ENCODE results near the gene RPS6KC1. TPM values are rescaled to one million over a fixed set of nuclear protein-coding genes. Genes with fewer than 3 reads are reported as not detected.

RPS6KC1 gene
- total RNA-seq, 1 experiment from 2014 or later: 16.4 TPM

- no TSS peak for BruUV-seq (replicated peaks)
- peaks cover 16% of the 10 kb centered on the region for H3K4me1 ChIP-seq (replicated peaks; ENCODE audit: insufficient read depth)
- ChIA-PET CTCF (no interaction called here), POLR2A (ENCODE audit: unreplicated experiment) (no interaction called here)
- no peaks in the 10 kb centered on the region for H3K27me3 ChIP-seq (ENCODE audit: insufficient read depth, low read depth)
- H4K20me1 ChIP-seq (ENCODE audit: insufficient read depth): no peaks in the 10 kb centered on the region
- intact Hi-C loops (cut with micrococcal nuclease; ENCODE audit: unreplicated experiment): no loop called here
- H3K79me2 ChIP-seq (ENCODE audit: low read depth): peaks cover 30% of the 10 kb centered on the region
- H3K9me2 ChIP-seq (ENCODE audit: insufficient read depth): no peaks in the 10 kb centered on the region
- H3K36me3 ChIP-seq (ENCODE audit: low read depth): no peaks in the 10 kb centered on the region
- DNase-seq: no peak
- TF ChIP-seq EZH2 (IDR thresholded peaks at IDR 0.05; ENCODE audit: low read depth): no peak
- TF ChIP-seq, protein P1, sequence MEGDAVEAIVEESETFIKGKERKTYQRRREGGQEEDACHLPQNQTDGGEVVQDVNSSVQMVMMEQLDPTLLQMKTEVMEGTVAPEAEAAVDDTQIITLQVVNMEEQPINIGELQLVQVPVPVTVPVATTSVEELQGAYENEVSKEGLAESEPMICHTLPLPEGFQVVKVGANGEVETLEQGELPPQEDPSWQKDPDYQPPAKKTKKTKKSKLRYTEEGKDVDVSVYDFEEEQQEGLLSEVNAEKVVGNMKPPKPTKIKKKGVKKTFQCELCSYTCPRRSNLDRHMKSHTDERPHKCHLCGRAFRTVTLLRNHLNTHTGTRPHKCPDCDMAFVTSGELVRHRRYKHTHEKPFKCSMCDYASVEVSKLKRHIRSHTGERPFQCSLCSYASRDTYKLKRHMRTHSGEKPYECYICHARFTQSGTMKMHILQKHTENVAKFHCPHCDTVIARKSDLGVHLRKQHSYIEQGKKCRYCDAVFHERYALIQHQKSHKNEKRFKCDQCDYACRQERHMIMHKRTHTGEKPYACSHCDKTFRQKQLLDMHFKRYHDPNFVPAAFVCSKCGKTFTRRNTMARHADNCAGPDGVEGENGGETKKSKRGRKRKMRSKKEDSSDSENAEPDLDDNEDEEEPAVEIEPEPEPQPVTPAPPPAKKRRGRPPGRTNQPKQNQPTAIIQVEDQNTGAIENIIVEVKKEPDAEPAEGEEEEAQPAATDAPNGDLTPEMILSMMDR (conservative IDR thresholded peaks at IDR 0.05): no peak
- peaks cover 8% of the 10 kb centered on the region; the same call in 1 of the 2 replicates for H3F3A ChIP-seq (ENCODE audit: insufficient read depth, low read depth)
- no peak overlapping the region for H3K4me2 ChIP-seq
- H3K9me3 ChIP-seq (ENCODE audit: insufficient read depth, low read depth): no peaks in the 10 kb centered on the region
- no peak overlapping the region for H2AFZ ChIP-seq
- H3K27ac ChIP-seq: no peak overlapping the region
- H3K4me3 ChIP-seq: no peak overlapping the region
Measured at GRCh38 chr1:213049232-213049631, 1.8 kb upstream of the RPS6KC1 start.

DNA sequence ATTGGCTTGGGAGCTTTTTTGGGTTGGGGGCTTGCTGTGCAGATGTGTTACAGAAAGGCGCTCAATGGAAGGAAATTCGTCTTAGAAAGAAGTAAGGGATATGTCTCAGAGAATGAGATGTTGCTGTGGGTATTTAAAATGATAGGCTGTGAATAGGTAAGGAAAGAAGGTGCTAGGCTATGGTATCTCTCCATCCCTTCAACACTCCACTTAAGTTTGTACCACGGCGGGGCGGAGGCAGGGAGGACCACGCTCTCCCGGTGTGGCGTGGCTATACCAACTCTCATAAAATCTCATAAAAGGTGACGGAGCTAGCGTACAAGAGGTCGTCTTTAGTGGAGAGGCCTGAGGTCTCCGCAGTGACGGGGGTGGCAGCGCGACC, 305 bp upstream of the RPS6KC1 start:
- H3K27me3 ChIP-seq (ENCODE audit: insufficient read depth, low read depth): no peaks in the 10 kb centered on the region
- no peak for DNase-seq
- CTCF ChIA-PET: no interaction called here
- H4K20me1 ChIP-seq (ENCODE audit: insufficient read depth): no peaks in the 10 kb centered on the region
- TSS peak; percentile 86 for BruUV-seq (replicated peaks)
- H3K36me3 ChIP-seq (ENCODE audit: low read depth): no peaks in the 10 kb centered on the region
- H3K27ac ChIP-seq: peak overlapping the region; percentile 41
- H3K4me3 ChIP-seq: peak overlapping the region; percentile 92
- H3K4me2 ChIP-seq: peak overlapping the region; percentile 95
- H3K9me3 ChIP-seq (ENCODE audit: insufficient read depth, low read depth): no peaks in the 10 kb centered on the region
- peaks cover 45% of the 10 kb centered on the region for H3K79me2 ChIP-seq (ENCODE audit: low read depth)
- intact Hi-C loops (cut with micrococcal nuclease; ENCODE audit: unreplicated experiment): loop anchor here (1.0 kb wide), 1 partner anchor 35 kb away; the partner anchor contains the start of gene ANGEL2
- TF ChIP-seq, protein P1 (conservative IDR thresholded peaks at IDR 0.05): no peak
- TF ChIP-seq EZH2 (IDR thresholded peaks at IDR 0.05; ENCODE audit: low read depth): no peak
- POLR2A ChIA-PET (ENCODE audit: unreplicated experiment): no interaction called here
- H3F3A ChIP-seq (ENCODE audit: insufficient read depth, low read depth): peaks cover 8% of the 10 kb centered on the region; the same call in 1 of the 2 replicates
- H3K4me1 ChIP-seq (replicated peaks; ENCODE audit: insufficient read depth): peaks cover 16% of the 10 kb centered on the region
- peak overlapping the region; percentile 99 for H2AFZ ChIP-seq
- H3K9me2 ChIP-seq (ENCODE audit: insufficient read depth): no peaks in the 10 kb centered on the region

DNA sequence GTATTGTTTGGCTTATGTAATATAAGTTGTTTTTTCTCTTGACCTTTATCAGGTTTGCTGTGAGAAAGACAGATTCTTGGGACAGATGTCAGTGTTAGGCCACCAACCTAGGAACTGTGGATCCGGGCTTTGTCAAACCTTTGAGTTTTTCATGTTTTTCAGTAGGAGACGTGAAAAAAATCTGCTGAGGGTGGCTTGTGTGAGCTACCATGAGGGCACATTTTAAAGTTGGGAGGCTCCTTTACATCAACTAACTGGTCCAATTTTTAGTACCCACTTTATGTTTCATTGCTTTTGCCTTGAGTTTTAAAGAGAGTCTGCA, 801 bp downstream of the RPS6KC1 start:
- TSS peak; percentile 59 for BruUV-seq (replicated peaks)
- no peaks in the 10 kb centered on the region for H3K9me2 ChIP-seq (ENCODE audit: insufficient read depth)
- H2AFZ ChIP-seq: peak overlapping the region; percentile 99
- no peaks in the 10 kb centered on the region for H3K36me3 ChIP-seq (ENCODE audit: low read depth)
- peaks cover 8% of the 10 kb centered on the region; the same call in 1 of the 2 replicates for H3F3A ChIP-seq (ENCODE audit: insufficient read depth, low read depth)
- H3K4me1 ChIP-seq (replicated peaks; ENCODE audit: insufficient read depth): peaks cover 16% of the 10 kb centered on the region
- ChIA-PET POLR2A (ENCODE audit: unreplicated experiment) (no interaction called here), CTCF (no interaction called here)
- no peak for DNase-seq
- peaks cover 56% of the 10 kb centered on the region for H3K79me2 ChIP-seq (ENCODE audit: low read depth)
- peak overlapping the region; percentile 41; the same call in 1 of the 2 replicates for H3K27ac ChIP-seq
- H4K20me1 ChIP-seq (ENCODE audit: insufficient read depth): no peaks in the 10 kb centered on the region; the same call in 1 of the 2 replicates
- intact Hi-C loops (cut with micrococcal nuclease; ENCODE audit: unreplicated experiment): loop anchor here (1.0 kb wide), 1 partner anchor 37 kb away; the partner anchor contains the start of gene ANGEL2
- peak overlapping the region; percentile 95 for H3K4me2 ChIP-seq
- no peaks in the 10 kb centered on the region for H3K27me3 ChIP-seq (ENCODE audit: insufficient read depth, low read depth)
- no peak for TF ChIP-seq EZH2 (IDR thresholded peaks at IDR 0.05; ENCODE audit: low read depth)
- TF ChIP-seq, protein P1 (conservative IDR thresholded peaks at IDR 0.05): no peak
- no peaks in the 10 kb centered on the region for H3K9me3 ChIP-seq (ENCODE audit: insufficient read depth, low read depth)
- H3K4me3 ChIP-seq: peak overlapping the region; percentile 92

Data from PC-9 (cell line).